Osteocyte (in vitro differentiated cells): Measurements from ENCODE around the gene PCARE. TPM values are rescaled to one million over a fixed set of nuclear protein-coding genes. Genes with fewer than 3 reads are reported as not detected.

Source experiments
- total RNA-seq: library from RNA; stranded (reverse); gene quantifications from 2 replicates; pipeline ENCODE4 v1.2.1, GENCODE V29; 2021

The PCARE gene
- total RNA-seq, 1 donor from 2014 or later: not detected

Other genes with a start within 250 kb of the PCARE start
- 12.7 TPM in 2 replicates for gene TRMT61B, start 204.2 kb downstream of the PCARE start, total RNA-seq
- gene WDR43, start 179.9 kb downstream of the PCARE start, total RNA-seq: 39.8 and 42.4 TPM in 2 replicates
- not detected in 2 replicates for gene TOGARAM2, start 93.2 kb downstream of the PCARE start, total RNA-seq
- gene CLIP4, start 40.9 kb upstream of the PCARE start, total RNA-seq: 22.1 and 24.6 TPM in 2 replicates